B cell (primary cell): ENCODE data around the gene ARHGAP18. TPM values are rescaled to one million over a fixed set of nuclear protein-coding genes. Genes with fewer than 3 reads are reported as not detected.

Experiments used
- ATAC-seq: fragments of 200-7000 bp; cut with Tn5 transposase; one replicate; pipeline ENCODE4 v1.10.0; 2021; ENCODE audit warnings: low read depth, mild to moderate bottlenecking, moderate number of reproducible peaks, moderate library complexity
- CTCF ChIA-PET: fragments of 350-600 bp; sonication (Branson Sonifier 250); formaldehyde crosslinking; loops from one replicate; lab custom pipeline; 2021; ENCODE audit warnings: antibody characterized with exemption, inconsistent platforms; lab: Charles Lee
- POLR2A ChIA-PET: fragments of 350-600 bp; sonication (Branson Sonifier 250); formaldehyde crosslinking; loops from one replicate; lab custom pipeline; 2021; ENCODE audit warnings: antibody characterized with exemption; lab: Charles Lee
- DNase-seq: peaks from one replicate; pipeline ENCODE4 v3.0.0; 2013
- H2AFZ ChIP-seq: 2 replicates; pipeline ENCODE4 v1.6.1; 2012; ENCODE audit warnings: mild to moderate bottlenecking, low read depth, low read length; ENCODE audit not compliant: insufficient read depth, poor library complexity, severe bottlenecking
- H3K27ac ChIP-seq, 2 donors: 1 replicate in 1 of 2; 2 replicates in 1 of 2; pipeline ENCODE4 v1.5.1; 2012 to 2013; ENCODE audit warnings: low read length in 2 of 2, mild to moderate bottlenecking in 2 of 2, moderate library complexity in 1 of 2
- H3K27me3 ChIP-seq, 4 experiments: fragments of 200-600 bp in 1 of 4; sonication (generic) in 1 of 4; replicated peaks in 1 of 4; 1 replicate in 2 of 4; 2 replicates in 2 of 4; pipeline versions ENCODE4 v1.6.1 to v1.7.0; 2013 to 2016; ENCODE audit warnings: low read length in 3 of 4, mild to moderate bottlenecking in 2 of 4, mixed read lengths in 1 of 4, moderate library complexity in 1 of 4; ENCODE audit not compliant: insufficient read depth in 4 of 4, control insufficient read depth in 3 of 4; ENCODE audit errors: control extremely low read depth in 1 of 4
- H3K36me3 ChIP-seq, 2 experiments: replicated peaks in 1 of 2; 1 replicate in 1 of 2; 2 replicates in 1 of 2; pipeline versions ENCODE4 v1.6.1 to v1.7.1; 2013; ENCODE audit warnings: low read length in 1 of 2; ENCODE audit not compliant: insufficient read depth in 2 of 2, control insufficient read depth in 1 of 2; ENCODE audit errors: control extremely low read depth in 1 of 2, extremely low read depth in 1 of 2
- H3K4me1 ChIP-seq, 2 donors: fragments of 200-600 bp in 1 of 2; sonication (generic) in 1 of 2; 1 replicate in 1 of 2; 2 replicates in 1 of 2; pipeline versions ENCODE4 v1.5.1 to v1.6.1; 2013 to 2017; ENCODE audit warnings: low read length in 2 of 2; ENCODE audit not compliant: control insufficient read depth in 2 of 2, insufficient read depth in 2 of 2
- H3K4me2 ChIP-seq: replicated peaks from 2 replicates; pipeline ENCODE3; 2012; ENCODE audit warnings: mild to moderate bottlenecking, low read depth, low read length; ENCODE audit not compliant: poor library complexity, severe bottlenecking
- H3K4me3 ChIP-seq, 5 experiments: fragments of 200-600 bp in 1 of 5; sonication (generic) in 1 of 5; 1 replicate in 3 of 5; 2 replicates in 2 of 5; pipeline versions ENCODE4 v1.5.1 to v1.7.0; 2011 to 2016; ENCODE audit warnings: low read length in 4 of 5, mild to moderate bottlenecking in 4 of 5, low read depth in 2 of 5, control low read depth in 1 of 5, moderate library complexity in 1 of 5; ENCODE audit not compliant: insufficient read depth in 1 of 5; ENCODE audit errors: control extremely low read depth in 1 of 5, extremely low read depth in 1 of 5
- H3K79me2 ChIP-seq: fragments of 200-600 bp; sonication (generic); one replicate; pipeline ENCODE4 v1.6.0; 2016; ENCODE audit warnings: low read length; ENCODE audit not compliant: control insufficient read depth, insufficient read depth
- H3K9ac ChIP-seq: fragments of 200-600 bp; sonication (generic); 2 replicates; pipeline ENCODE4 v1.6.1; 2017; ENCODE audit warnings: mild to moderate bottlenecking, low read length, moderate library complexity
- H3K9me3 ChIP-seq, 3 donors: one replicate each; pipeline versions ENCODE4 v1.6.1 to v1.7.1; 2013; ENCODE audit warnings: low read length in 2 of 3; ENCODE audit not compliant: control insufficient read depth in 2 of 3, insufficient read depth in 1 of 3; ENCODE audit errors: control extremely low read depth in 1 of 3
- H4K20me1 ChIP-seq: 2 replicates; pipeline ENCODE4 v1.6.0; 2012; ENCODE audit warnings: mild to moderate bottlenecking, low read length; ENCODE audit not compliant: insufficient read depth, control insufficient read depth, poor library complexity, severe bottlenecking
- H3K27ac Mint-ChIP-seq: one replicate; pipeline ENCODE4 v1.8.0; 2021; ENCODE audit warnings: mixed read lengths
- H3K27me3 Mint-ChIP-seq: one replicate; pipeline ENCODE4 v1.8.0; 2021; ENCODE audit warnings: mixed read lengths
- H3K4me1 Mint-ChIP-seq: one replicate; pipeline ENCODE4 v1.8.0; 2021; ENCODE audit warnings: mixed read lengths
- H3K4me3 Mint-ChIP-seq: one replicate; pipeline ENCODE4 v1.8.0; 2021; ENCODE audit warnings: mixed read lengths
- H3K9me3 Mint-ChIP-seq: one replicate; pipeline ENCODE4 v1.8.0; 2022; ENCODE audit warnings: mixed read lengths; ENCODE audit not compliant: insufficient read depth
- EZH2 ChIP-seq: IDR thresholded peaks from 2 replicates; pipeline ENCODE4 v1.6.1; 2012; ENCODE audit warnings: borderline replicate concordance, low read depth, mild to moderate bottlenecking, moderate library complexity, low read length; ENCODE audit not compliant: insufficient read depth, poor library complexity, severe bottlenecking
- WGBS: methylation state at CpG from one replicate; pipeline ENCODE4 v1.1.5; 2013; ENCODE audit warnings: missing lambda C conversion rate; ENCODE audit not compliant: insufficient coverage; 5-methylcytosine and 5-hydroxymethylcytosine counted together
- intact Hi-C: fragments of 100-400 bp; cut with micrococcal nuclease; formaldehyde crosslinking; loops from one replicate; pipeline ENCODE4 v1.10.0; 2022
- polyA plus RNA-seq: library from polyadenylated mRNA; depleted of rRNA; stranded (reverse); fragments of >200 nt; gene quantifications from 2 replicates; pipeline ENCODE4 v1.2.3, GENCODE V29; 2012
- total RNA-seq, 2 donors: library from RNA; stranded (reverse); fragments of 120-200 nt in 1 of 2; gene quantifications; 1 replicate in 1 of 2; 2 replicates in 1 of 2; pipeline versions ENCODE4 v1.2.3 to v1.2.4, GENCODE V29; 2013 to 2022
- TF ChIP-seq, protein P1 (sequence below): fragments of 200-600 bp; IDR thresholded peaks from one replicate; pipeline ENCODE4 v1.8.0; 2022; ENCODE audit warnings: antibody characterized with exemption, mild to moderate bottlenecking

The ARHGAP18 gene
- total and polyA plus RNA-seq, 2 donors (not counting 1 experiment from before 2014, with no cell fraction given): 0.95 to 3.9 TPM

DNA sequence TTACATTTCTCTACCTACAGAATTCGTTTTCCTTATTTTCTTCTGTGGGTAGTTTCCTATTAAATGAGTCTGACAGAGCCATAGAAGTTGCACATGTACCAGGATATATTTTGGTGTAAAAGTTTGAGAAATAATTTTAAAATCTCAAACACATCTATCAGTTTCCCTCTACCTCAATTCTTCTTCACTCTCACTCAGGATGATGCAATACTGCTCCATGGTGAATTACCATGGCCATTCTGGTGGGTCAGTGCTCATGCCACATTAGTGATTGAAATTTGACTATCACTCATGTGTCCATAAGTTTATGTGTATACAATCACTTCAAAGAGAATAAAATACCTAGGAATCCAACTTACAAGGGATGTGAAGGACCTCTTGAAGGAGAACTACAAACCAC lies 151.7 kb downstream of the ARHGAP18 start:
- peaks cover 14% of the 10 kb centered on the region for H3K27me3 Mint-ChIP-seq
- intact Hi-C loops: no loop called here
- WGBS: no CpG with 5 or more reads among the region's 1 CpG
- H3K27ac Mint-ChIP-seq: no peak overlapping the region
- ChIA-PET CTCF (no interaction called here), POLR2A (no interaction called here)
- no peaks in the 10 kb centered on the region for H3K36me3 ChIP-seq
- H3K9me3 Mint-ChIP-seq: no peaks in the 10 kb centered on the region
- H3K4me1 ChIP-seq: no peaks in the 10 kb centered on the region
- no peak overlapping the region for H3K4me3 Mint-ChIP-seq
- ATAC-seq: no peak
- no peaks in the 10 kb centered on the region for H3K4me1 Mint-ChIP-seq
- H3K9me3 ChIP-seq: no peaks in the 10 kb centered on the region
- H3K27ac ChIP-seq: no peak overlapping the region
- DNase-seq: no peak
- H3K9ac ChIP-seq: no peak overlapping the region
- no peaks in the 10 kb centered on the region for H4K20me1 ChIP-seq
- H3K27me3 ChIP-seq: no peaks in the 10 kb centered on the region
- no peak for TF ChIP-seq EZH2
- TF ChIP-seq, protein P1, sequence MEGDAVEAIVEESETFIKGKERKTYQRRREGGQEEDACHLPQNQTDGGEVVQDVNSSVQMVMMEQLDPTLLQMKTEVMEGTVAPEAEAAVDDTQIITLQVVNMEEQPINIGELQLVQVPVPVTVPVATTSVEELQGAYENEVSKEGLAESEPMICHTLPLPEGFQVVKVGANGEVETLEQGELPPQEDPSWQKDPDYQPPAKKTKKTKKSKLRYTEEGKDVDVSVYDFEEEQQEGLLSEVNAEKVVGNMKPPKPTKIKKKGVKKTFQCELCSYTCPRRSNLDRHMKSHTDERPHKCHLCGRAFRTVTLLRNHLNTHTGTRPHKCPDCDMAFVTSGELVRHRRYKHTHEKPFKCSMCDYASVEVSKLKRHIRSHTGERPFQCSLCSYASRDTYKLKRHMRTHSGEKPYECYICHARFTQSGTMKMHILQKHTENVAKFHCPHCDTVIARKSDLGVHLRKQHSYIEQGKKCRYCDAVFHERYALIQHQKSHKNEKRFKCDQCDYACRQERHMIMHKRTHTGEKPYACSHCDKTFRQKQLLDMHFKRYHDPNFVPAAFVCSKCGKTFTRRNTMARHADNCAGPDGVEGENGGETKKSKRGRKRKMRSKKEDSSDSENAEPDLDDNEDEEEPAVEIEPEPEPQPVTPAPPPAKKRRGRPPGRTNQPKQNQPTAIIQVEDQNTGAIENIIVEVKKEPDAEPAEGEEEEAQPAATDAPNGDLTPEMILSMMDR: no peak
- no peak overlapping the region for H2AFZ ChIP-seq
- no peaks in the 10 kb centered on the region for H3K79me2 ChIP-seq
- H3K4me3 ChIP-seq: no peak overlapping the region
- no peak overlapping the region for H3K4me2 ChIP-seq

DNA sequence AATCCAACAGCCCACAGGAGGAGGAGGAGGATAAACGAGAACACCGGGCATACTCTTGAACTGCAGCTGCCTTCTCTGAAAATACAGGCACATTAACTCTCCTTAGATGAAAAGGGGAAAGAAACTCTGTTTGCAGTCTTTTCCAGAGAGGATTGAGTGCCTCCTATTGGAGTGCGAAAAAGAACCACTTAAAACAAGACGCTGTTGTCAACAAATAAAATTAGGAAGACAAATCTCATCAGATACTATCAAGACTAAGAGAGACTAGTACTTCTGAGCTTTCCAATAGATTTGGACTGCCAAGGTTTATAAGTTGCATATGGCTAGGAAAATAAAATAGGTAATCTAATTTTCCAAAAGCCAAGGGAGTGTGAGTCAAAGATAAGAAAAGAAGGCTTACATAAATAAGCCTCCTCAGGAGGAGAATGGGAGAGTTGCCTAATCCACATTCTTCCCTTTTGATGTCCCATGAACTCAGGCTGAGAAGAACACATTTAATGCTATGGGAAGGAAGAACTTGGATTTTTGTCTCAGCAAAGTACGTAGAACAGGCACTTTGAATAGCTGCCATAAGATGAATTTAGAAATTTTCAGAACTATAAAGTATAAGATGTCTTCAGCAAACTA lies 154.7 kb downstream of the ARHGAP18 start:
- Histone ChIP-seq H2AFZ (no peak overlapping the region), H3K9me3 (no peaks in the 10 kb centered on the region)
- intact Hi-C loops: no loop called here

More for the DNA sequence above, 154.7 kb downstream of the ARHGAP18 start:
- Histone ChIP-seq H3K4me2 (no peak overlapping the region), H4K20me1 (no peaks in the 10 kb centered on the region), H3K36me3 (no peaks in the 10 kb centered on the region), H3K4me3 (no peak overlapping the region), H3K79me2 (no peaks in the 10 kb centered on the region), H3K4me1 (no peaks in the 10 kb centered on the region), H3K9ac (no peak overlapping the region), H3K27ac (no peak overlapping the region), H3K27me3 (no peaks in the 10 kb centered on the region)
- peaks cover 27% of the 10 kb centered on the region for H3K27me3 Mint-ChIP-seq
- WGBS: no CpG with 5 or more reads among the region's 5 CpGs
- H3K4me3 Mint-ChIP-seq: no peak overlapping the region
- H3K4me1 Mint-ChIP-seq: no peaks in the 10 kb centered on the region
- CTCF ChIA-PET: no interaction called here
- no peak for ATAC-seq
- H3K27ac Mint-ChIP-seq: no peak overlapping the region
- TF ChIP-seq EZH2: no peak
- TF ChIP-seq, protein P1: no peak
- POLR2A ChIA-PET: no interaction called here
- no peak for DNase-seq
- H3K9me3 Mint-ChIP-seq: no peaks in the 10 kb centered on the region
